GM23338 (cell line): Measurements from ENCODE around the gene NR0B2. TPM values are rescaled to one million over a fixed set of nuclear protein-coding genes. Genes with fewer than 3 reads are reported as not detected.

ENCODE experiments used
- ATAC-seq: fragments of 200-7000 bp; cut with Tn5 transposase; 3 replicates; pipeline ENCODE4 v1.9.1; 2020
- DNase-seq: peaks from one replicate; pipeline ENCODE4 v3.0.0-alpha.2; 2015; ENCODE audit warnings: low spot score
- H2AFZ ChIP-seq: fragments of 200-600 bp; sonication (generic); 2 replicates; pipeline ENCODE4 v1.8.0; 2016; ENCODE audit warnings: antibody characterized with exemption, mild to moderate bottlenecking, moderate library complexity
- H3F3A ChIP-seq: fragments of 200-600 bp; sonication (generic); replicated peaks from 2 replicates; pipeline ENCODE4 v1.8.0; 2017; ENCODE audit warnings: antibody characterized with exemption, mixed run types, low read depth
- H3K27ac ChIP-seq: fragments of 200-600 bp; sonication (generic); 2 replicates; pipeline ENCODE4 v1.6.1; 2016; ENCODE audit warnings: low read depth
- H3K27me3 ChIP-seq: fragments of 200-600 bp; sonication (generic); 2 replicates; pipeline ENCODE4 v1.8.0; 2016; ENCODE audit warnings: mild to moderate bottlenecking, mixed run types, moderate library complexity; ENCODE audit not compliant: insufficient read depth
- H3K36me3 ChIP-seq: fragments of 200-600 bp; sonication (generic); 2 replicates; pipeline ENCODE4 v1.8.0; 2016; ENCODE audit warnings: mild to moderate bottlenecking; ENCODE audit not compliant: insufficient read depth
- H3K4me1 ChIP-seq: fragments of 200-600 bp; sonication (generic); 2 replicates; pipeline ENCODE4 v1.8.0; 2016; ENCODE audit warnings: mild to moderate bottlenecking, moderate library complexity; ENCODE audit not compliant: insufficient read depth
- H3K4me2 ChIP-seq: fragments of 200-600 bp; sonication (generic); 2 replicates; pipeline ENCODE4 v1.7.1; 2017; ENCODE audit warnings: mixed run types
- H3K4me3 ChIP-seq: fragments of 200-600 bp; sonication (generic); 2 replicates; pipeline ENCODE4 v1.6.1; 2016; ENCODE audit warnings: mixed run types
- H3K79me2 ChIP-seq: fragments of 200-600 bp; sonication (generic); replicated peaks from 2 replicates; pipeline ENCODE4 v1.8.0; 2017; ENCODE audit warnings: mild to moderate bottlenecking; ENCODE audit not compliant: insufficient read depth
- H3K9me2 ChIP-seq: fragments of 200-600 bp; sonication (generic); 2 replicates; pipeline ENCODE4 v1.8.0; 2017; ENCODE audit not compliant: insufficient read depth
- H4K20me1 ChIP-seq: fragments of 200-600 bp; sonication (generic); replicated peaks from 2 replicates; pipeline ENCODE4 v1.8.0; 2017; ENCODE audit warnings: mild to moderate bottlenecking; ENCODE audit not compliant: insufficient read depth
- H3K27ac Mint-ChIP-seq: 2 replicates; pipeline ENCODE4 v1.8.0; 2020; ENCODE audit warnings: inconsistent platforms, mild to moderate bottlenecking, moderate library complexity, mixed read lengths
- H3K27me3 Mint-ChIP-seq: 3 replicates; pipeline ENCODE4 v1.8.0; 2022; ENCODE audit warnings: low read depth, mild to moderate bottlenecking, moderate library complexity, mixed read lengths, inconsistent platforms; ENCODE audit not compliant: insufficient read depth, poor library complexity
- H3K36me3 Mint-ChIP-seq: 3 replicates; pipeline ENCODE4 v1.8.0; 2021; ENCODE audit warnings: low read depth, mild to moderate bottlenecking, inconsistent platforms, moderate library complexity, mixed read lengths
- H3K4me1 Mint-ChIP-seq: 3 replicates; pipeline ENCODE4 v1.8.0; 2020; ENCODE audit warnings: mild to moderate bottlenecking, inconsistent platforms, mixed read lengths
- H3K4me3 Mint-ChIP-seq: 3 replicates; pipeline ENCODE4 v1.8.0; 2021; ENCODE audit warnings: moderate library complexity, mild to moderate bottlenecking, inconsistent platforms, mixed read lengths
- H3K9me3 Mint-ChIP-seq: 3 replicates; pipeline ENCODE4 v1.8.0; 2020; ENCODE audit warnings: moderate library complexity, mild to moderate bottlenecking, inconsistent platforms, mixed read lengths
- CREB1 ChIP-seq: fragments of 250-450 bp; sonication (Bioruptor Pico); IDR thresholded peaks from 2 replicates; pipeline ENCODE4 v1.5.0; 2020; ENCODE audit warnings: low read depth, mild to moderate bottlenecking, moderate library complexity
- EZH2 ChIP-seq: fragments of 200-600 bp; sonication (generic); IDR thresholded peaks from one replicate; pipeline ENCODE4 v1.8.0; 2017; ENCODE audit warnings: antibody characterized with exemption, mild to moderate bottlenecking, low read depth; ENCODE audit not compliant: unreplicated experiment
- EZH2phosphoT487 ChIP-seq: fragments of 200-600 bp; sonication (generic); IDR thresholded peaks from one replicate; pipeline ENCODE4 v1.8.1; 2018; ENCODE audit warnings: antibody characterized with exemption; ENCODE audit not compliant: unreplicated experiment
- JUNB ChIP-seq: IDR thresholded peaks from one replicate; pipeline ENCODE4 v1.6.1; 2016; ENCODE audit warnings: antibody characterized with exemption; ENCODE audit not compliant: unreplicated experiment
- NANOG ChIP-seq: IDR thresholded peaks from 2 replicates; pipeline ENCODE4 v1.6.1; 2016; ENCODE audit warnings: antibody characterized with exemption, borderline replicate concordance
- POLR2AphosphoS5 ChIP-seq: IDR thresholded peaks from 2 replicates; pipeline ENCODE4 v1.6.1; 2016; ENCODE audit warnings: antibody characterized with exemption, low read depth
- STAT1 ChIP-seq: IDR thresholded peaks from one replicate; pipeline ENCODE4 v1.6.1; 2016; ENCODE audit warnings: antibody characterized with exemption; ENCODE audit not compliant: unreplicated experiment
- ZNF114 ChIP-seq: fragments of 250-450 bp; sonication (Bioruptor Pico); IDR thresholded peaks from 2 replicates; pipeline ENCODE4 v1.5.0; 2020; ENCODE audit warnings: mild to moderate bottlenecking, moderate library complexity
- ZNF331 ChIP-seq: fragments of 250-450 bp; sonication (Bioruptor Pico); IDR thresholded peaks from 2 replicates; pipeline ENCODE4 v1.5.0; 2020; ENCODE audit warnings: low read depth, mild to moderate bottlenecking, moderate library complexity
- polyA plus RNA-seq: library from polyadenylated mRNA; unstranded; fragments of >200 nt; fragmentation: Nextera tagmentation; extraction: Ambion mirVana; gene quantifications from 2 replicates; pipeline ENCODE4 v1.2.1, GENCODE V29; 2016
- total RNA-seq: library from RNA; depleted of rRNA; stranded (reverse); fragments of >200 nt; shearing (Covaris generic); gene quantifications from 2 replicates; pipeline ENCODE4 v1.2.3, GENCODE V29; 2014
- TF ChIP-seq, protein P1 (sequence below), 2 experiments: fragments of 200-600 bp in 1 of 2; sonication (generic) in 1 of 2; conservative IDR thresholded peaks; 2 replicates each; pipeline versions ENCODE4 v1.5.1 to v1.6.1; 2016 to 2017; ENCODE audit warnings: antibody characterized with exemption in 2 of 2, low read depth in 2 of 2, mild to moderate bottlenecking in 2 of 2, moderate library complexity in 1 of 2
- TF ChIP-seq, protein P2 (sequence below): IDR thresholded peaks from one replicate; pipeline ENCODE4 v1.6.1; 2018; ENCODE audit warnings: antibody characterized with exemption; ENCODE audit not compliant: unreplicated experiment
- TF ChIP-seq, protein P3 (sequence below): fragments of 250-450 bp; sonication (Bioruptor Pico); IDR thresholded peaks from 2 replicates; pipeline ENCODE4 v1.5.0; 2020; ENCODE audit warnings: mild to moderate bottlenecking, moderate library complexity
- TF ChIP-seq, protein P4 (sequence below): IDR thresholded peaks from 2 replicates; pipeline ENCODE4 v1.6.1; 2016; ENCODE audit warnings: antibody characterized with exemption

Gene NR0B2
- total and polyA plus RNA-seq, 2 experiments from 2014 or later = 0.18 TPM; not detected in 1

DNA sequence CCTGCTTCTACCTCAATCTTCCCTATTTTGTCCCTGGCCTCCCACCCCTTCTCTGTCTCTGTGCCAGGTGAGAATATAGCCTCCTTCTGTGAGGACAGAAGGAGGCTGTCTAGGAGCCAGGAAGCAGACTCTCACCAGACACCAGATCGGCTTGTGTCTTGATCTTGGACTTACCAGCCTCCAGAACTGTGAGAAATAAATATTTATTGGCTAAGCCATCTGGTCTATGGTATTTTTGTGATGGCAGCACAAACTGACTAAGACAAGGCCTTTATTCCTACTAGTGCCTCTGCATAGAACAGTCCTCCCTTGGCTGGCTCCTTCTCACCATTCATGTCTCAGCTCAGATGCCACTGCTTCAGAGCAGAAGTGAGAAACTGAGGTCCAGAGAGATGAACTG lies 25.5 kb downstream of the NR0B2 start:
- H3K27me3 ChIP-seq = no peaks in the 10 kb centered on the region
- no peak overlapping the region for H3K4me3 ChIP-seq
- peak overlapping the region; percentile 92 for H3K4me3 Mint-ChIP-seq
- H3K27ac ChIP-seq = no peak overlapping the region
- H3F3A ChIP-seq = peaks cover 26% of the 10 kb centered on the region
- ATAC-seq (no peak), DNase-seq (no peak)
- no peak overlapping the region for H2AFZ ChIP-seq
- H3K4me1 Mint-ChIP-seq = peaks cover 5% of the 10 kb centered on the region; the same call in 2 of the 3 replicates
- H3K9me2 ChIP-seq = no peaks in the 10 kb centered on the region
- peaks cover 12% of the 10 kb centered on the region for H3K27me3 Mint-ChIP-seq
- peaks cover 64% of the 10 kb centered on the region for H3K36me3 Mint-ChIP-seq
- H3K4me1 ChIP-seq = no peaks in the 10 kb centered on the region
- peaks cover 41% of the 10 kb centered on the region for H3K36me3 ChIP-seq
- H3K79me2 ChIP-seq = peaks cover 10% of the 10 kb centered on the region
- H4K20me1 ChIP-seq = 0 out of 2 replicates have a peak, but pooled peaks cover 6% of the 10 kb centered on the region
- H3K9me3 Mint-ChIP-seq = no peaks in the 10 kb centered on the region
- TF ChIP-seq, protein P1, sequence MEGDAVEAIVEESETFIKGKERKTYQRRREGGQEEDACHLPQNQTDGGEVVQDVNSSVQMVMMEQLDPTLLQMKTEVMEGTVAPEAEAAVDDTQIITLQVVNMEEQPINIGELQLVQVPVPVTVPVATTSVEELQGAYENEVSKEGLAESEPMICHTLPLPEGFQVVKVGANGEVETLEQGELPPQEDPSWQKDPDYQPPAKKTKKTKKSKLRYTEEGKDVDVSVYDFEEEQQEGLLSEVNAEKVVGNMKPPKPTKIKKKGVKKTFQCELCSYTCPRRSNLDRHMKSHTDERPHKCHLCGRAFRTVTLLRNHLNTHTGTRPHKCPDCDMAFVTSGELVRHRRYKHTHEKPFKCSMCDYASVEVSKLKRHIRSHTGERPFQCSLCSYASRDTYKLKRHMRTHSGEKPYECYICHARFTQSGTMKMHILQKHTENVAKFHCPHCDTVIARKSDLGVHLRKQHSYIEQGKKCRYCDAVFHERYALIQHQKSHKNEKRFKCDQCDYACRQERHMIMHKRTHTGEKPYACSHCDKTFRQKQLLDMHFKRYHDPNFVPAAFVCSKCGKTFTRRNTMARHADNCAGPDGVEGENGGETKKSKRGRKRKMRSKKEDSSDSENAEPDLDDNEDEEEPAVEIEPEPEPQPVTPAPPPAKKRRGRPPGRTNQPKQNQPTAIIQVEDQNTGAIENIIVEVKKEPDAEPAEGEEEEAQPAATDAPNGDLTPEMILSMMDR (conservative IDR thresholded peaks at IDR 0.05; ENCODE audit: low read depth in 2 of 2) = no peak
- TF ChIP-seq STAT1 (no peak), EZH2 (no peak), EZH2phosphoT487 (no peak), CREB1 (CRISPR knock-in tag) (no peak), NANOG (no peak), POLR2AphosphoS5 (no peak), JUNB (no peak), ZNF114 (CRISPR knock-in tag) (no peak), ZNF331 (no peak)
- TF ChIP-seq, protein P2, sequence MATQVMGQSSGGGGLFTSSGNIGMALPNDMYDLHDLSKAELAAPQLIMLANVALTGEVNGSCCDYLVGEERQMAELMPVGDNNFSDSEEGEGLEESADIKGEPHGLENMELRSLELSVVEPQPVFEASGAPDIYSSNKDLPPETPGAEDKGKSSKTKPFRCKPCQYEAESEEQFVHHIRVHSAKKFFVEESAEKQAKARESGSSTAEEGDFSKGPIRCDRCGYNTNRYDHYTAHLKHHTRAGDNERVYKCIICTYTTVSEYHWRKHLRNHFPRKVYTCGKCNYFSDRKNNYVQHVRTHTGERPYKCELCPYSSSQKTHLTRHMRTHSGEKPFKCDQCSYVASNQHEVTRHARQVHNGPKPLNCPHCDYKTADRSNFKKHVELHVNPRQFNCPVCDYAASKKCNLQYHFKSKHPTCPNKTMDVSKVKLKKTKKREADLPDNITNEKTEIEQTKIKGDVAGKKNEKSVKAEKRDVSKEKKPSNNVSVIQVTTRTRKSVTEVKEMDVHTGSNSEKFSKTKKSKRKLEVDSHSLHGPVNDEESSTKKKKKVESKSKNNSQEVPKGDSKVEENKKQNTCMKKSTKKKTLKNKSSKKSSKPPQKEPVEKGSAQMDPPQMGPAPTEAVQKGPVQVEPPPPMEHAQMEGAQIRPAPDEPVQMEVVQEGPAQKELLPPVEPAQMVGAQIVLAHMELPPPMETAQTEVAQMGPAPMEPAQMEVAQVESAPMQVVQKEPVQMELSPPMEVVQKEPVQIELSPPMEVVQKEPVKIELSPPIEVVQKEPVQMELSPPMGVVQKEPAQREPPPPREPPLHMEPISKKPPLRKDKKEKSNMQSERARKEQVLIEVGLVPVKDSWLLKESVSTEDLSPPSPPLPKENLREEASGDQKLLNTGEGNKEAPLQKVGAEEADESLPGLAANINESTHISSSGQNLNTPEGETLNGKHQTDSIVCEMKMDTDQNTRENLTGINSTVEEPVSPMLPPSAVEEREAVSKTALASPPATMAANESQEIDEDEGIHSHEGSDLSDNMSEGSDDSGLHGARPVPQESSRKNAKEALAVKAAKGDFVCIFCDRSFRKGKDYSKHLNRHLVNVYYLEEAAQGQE = no peak
- TF ChIP-seq, protein P3, sequence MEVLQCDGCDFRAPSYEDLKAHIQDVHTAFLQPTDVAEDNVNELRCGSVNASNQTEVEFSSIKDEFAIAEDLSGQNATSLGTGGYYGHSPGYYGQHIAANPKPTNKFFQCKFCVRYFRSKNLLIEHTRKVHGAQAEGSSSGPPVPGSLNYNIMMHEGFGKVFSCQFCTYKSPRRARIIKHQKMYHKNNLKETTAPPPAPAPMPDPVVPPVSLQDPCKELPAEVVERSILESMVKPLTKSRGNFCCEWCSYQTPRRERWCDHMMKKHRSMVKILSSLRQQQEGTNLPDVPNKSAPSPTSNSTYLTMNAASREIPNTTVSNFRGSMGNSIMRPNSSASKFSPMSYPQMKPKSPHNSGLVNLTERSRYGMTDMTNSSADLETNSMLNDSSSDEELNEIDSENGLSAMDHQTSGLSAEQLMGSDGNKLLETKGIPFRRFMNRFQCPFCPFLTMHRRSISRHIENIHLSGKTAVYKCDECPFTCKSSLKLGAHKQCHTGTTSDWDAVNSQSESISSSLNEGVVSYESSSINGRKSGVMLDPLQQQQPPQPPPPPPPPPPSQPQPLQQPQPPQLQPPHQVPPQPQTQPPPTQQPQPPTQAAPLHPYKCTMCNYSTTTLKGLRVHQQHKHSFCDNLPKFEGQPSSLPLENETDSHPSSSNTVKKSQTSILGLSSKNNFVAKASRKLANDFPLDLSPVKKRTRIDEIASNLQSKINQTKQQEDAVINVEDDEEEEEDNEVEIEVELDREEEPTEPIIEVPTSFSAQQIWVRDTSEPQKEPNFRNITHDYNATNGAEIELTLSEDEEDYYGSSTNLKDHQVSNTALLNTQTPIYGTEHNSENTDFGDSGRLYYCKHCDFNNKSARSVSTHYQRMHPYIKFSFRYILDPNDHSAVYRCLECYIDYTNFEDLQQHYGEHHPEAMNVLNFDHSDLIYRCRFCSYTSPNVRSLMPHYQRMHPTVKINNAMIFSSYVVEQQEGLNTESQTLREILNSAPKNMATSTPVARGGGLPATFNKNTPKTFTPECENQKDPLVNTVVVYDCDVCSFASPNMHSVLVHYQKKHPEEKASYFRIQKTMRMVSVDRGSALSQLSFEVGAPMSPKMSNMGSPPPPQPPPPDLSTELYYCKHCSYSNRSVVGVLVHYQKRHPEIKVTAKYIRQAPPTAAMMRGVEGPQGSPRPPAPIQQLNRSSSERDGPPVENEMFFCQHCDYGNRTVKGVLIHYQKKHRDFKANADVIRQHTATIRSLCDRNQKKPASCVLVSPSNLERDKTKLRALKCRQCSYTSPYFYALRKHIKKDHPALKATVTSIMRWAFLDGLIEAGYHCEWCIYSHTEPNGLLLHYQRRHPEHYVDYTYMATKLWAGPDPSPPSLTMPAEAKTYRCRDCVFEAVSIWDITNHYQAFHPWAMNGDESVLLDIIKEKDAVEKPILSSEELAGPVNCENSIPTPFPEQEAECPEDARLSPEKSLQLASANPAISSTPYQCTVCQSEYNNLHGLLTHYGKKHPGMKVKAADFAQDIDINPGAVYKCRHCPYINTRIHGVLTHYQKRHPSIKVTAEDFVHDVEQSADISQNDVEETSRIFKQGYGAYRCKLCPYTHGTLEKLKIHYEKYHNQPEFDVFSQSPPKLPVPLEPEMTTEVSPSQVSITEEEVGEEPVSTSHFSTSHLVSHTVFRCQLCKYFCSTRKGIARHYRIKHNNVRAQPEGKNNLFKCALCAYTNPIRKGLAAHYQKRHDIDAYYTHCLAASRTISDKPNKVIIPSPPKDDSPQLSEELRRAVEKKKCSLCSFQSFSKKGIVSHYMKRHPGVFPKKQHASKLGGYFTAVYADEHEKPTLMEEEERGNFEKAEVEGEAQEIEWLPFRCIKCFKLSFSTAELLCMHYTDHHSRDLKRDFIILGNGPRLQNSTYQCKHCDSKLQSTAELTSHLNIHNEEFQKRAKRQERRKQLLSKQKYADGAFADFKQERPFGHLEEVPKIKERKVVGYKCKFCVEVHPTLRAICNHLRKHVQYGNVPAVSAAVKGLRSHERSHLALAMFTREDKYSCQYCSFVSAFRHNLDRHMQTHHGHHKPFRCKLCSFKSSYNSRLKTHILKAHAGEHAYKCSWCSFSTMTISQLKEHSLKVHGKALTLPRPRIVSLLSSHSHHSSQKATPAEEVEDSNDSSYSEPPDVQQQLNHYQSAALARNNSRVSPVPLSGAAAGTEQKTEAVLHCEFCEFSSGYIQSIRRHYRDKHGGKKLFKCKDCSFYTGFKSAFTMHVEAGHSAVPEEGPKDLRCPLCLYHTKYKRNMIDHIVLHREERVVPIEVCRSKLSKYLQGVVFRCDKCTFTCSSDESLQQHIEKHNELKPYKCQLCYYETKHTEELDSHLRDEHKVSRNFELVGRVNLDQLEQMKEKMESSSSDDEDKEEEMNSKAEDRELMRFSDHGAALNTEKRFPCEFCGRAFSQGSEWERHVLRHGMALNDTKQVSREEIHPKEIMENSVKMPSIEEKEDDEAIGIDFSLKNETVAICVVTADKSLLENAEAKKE (CRISPR knock-in tag) = no peak
- TF ChIP-seq, protein P4, sequence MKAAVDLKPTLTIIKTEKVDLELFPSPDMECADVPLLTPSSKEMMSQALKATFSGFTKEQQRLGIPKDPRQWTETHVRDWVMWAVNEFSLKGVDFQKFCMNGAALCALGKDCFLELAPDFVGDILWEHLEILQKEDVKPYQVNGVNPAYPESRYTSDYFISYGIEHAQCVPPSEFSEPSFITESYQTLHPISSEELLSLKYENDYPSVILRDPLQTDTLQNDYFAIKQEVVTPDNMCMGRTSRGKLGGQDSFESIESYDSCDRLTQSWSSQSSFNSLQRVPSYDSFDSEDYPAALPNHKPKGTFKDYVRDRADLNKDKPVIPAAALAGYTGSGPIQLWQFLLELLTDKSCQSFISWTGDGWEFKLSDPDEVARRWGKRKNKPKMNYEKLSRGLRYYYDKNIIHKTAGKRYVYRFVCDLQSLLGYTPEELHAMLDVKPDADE = no peak
- no peak overlapping the region for H3K27ac Mint-ChIP-seq
- no peak overlapping the region for H3K4me2 ChIP-seq
